AG10803 (cell line): ENCODE measurements around the gene CCDC126.
"Not testable (repeated sequence)": the region's sequence is repeated elsewhere in the genome, so short reads cannot be mapped to it uniquely, and the experiment has no call there.

Source experiments
- DNase-seq: peaks from one replicate; pipeline ENCODE4 v3.0.0; 2010; ENCODE audit warnings: low read depth
- H3K4me3 ChIP-seq: 2 replicates; pipeline ENCODE4 v1.5.1; 2011; ENCODE audit warnings: mild to moderate bottlenecking, low read length, control low read depth
- CTCF ChIP-seq: conservative IDR thresholded peaks from 2 replicates; pipeline ENCODE4 v1.5.1; 2011; ENCODE audit warnings: mild to moderate bottlenecking, low read length, control low read depth, inconsistent platforms

The CCDC126 gene

GRCh38 chr7:23597094-23598091 lies at the start of gene CCDC126:
Gene CCDC126, plus strand, starts transcription at chr7:23597382. Its CDS starts 13,934 bp downstream, at chr7:23611316.
- peak within 1 kb of the TSS; percentile 80 for H3K4me3 ChIP-seq
- DNase-seq, result peak; percentile 85
- no peak for TF ChIP-seq CTCF

GRCh38 chr7:23547662-23548061 lies 49.5 kb upstream of the CCDC126 start:
- TF ChIP-seq CTCF, result no peak
- DNase-seq, result no peak
- no peak overlapping the region for H3K4me3 ChIP-seq

- TF ChIP-seq CTCF, result no peak
- no peak for DNase-seq
These were observed 38.9 kb upstream of the CCDC126 start for GRCh38 chr7:23558303-23558702.

GRCh38 chr7:23570592-23571200 lies 26.5 kb upstream of the CCDC126 start:
- DNase-seq, result peak; percentile 76
- no peak overlapping the region for H3K4me3 ChIP-seq
- peak; percentile 96 for TF ChIP-seq CTCF

More at GRCh38 chr7:23558303-23558702, 38.9 kb upstream of the CCDC126 start:
- no peak overlapping the region for H3K4me3 ChIP-seq

- H3K4me3 ChIP-seq, DNase-seq: not testable (repeated sequence)
These were observed 15.2 kb upstream of the CCDC126 start for GRCh38 chr7:23581975-23582374.

GRCh38 chr7:23585304-23585703 lies 11.9 kb upstream of the CCDC126 start:
- not testable (repeated sequence) for DNase-seq, H3K4me3 ChIP-seq

- no peak overlapping the region for H3K4me3 ChIP-seq
- DNase-seq, result no peak
- TF ChIP-seq CTCF, result no peak
These were observed 11.0 kb upstream of the CCDC126 start for GRCh38 chr7:23586159-23586558.

- TF ChIP-seq CTCF, result no peak
- no peak overlapping the region for H3K4me3 ChIP-seq
- DNase-seq, result no peak
These were observed 6.7 kb upstream of the CCDC126 start for GRCh38 chr7:23590529-23590928.
